Activated CD4-positive, alpha-beta memory T cell treated with anti-CD3 and anti-CD28 coated beads, Interleukin-2, amount 10 ng/mL, durations not matched to agents 7 days and 5 days (primary cell): ENCODE measurements around the gene PI4K2B. TPM values are rescaled to one million over a fixed set of nuclear protein-coding genes. Genes with fewer than 3 reads are reported as not detected.
"Not testable (repeated sequence)": the region's sequence is repeated elsewhere in the genome, so short reads cannot be mapped to it uniquely, and the experiment has no call there.

ENCODE experiments used
- CTCF ChIA-PET: fragments of 350-600 bp; sonication (Branson Sonifier 250); formaldehyde crosslinking; loops from one replicate; lab custom pipeline; 2021; ENCODE audit warnings: antibody characterized with exemption, inconsistent platforms; lab: Charles Lee
- POLR2A ChIA-PET: fragments of 350-600 bp; sonication (Branson Sonifier 250); formaldehyde crosslinking; loops from one replicate; lab custom pipeline; 2021; ENCODE audit warnings: antibody characterized with exemption; lab: Charles Lee
- DNase-seq: peaks from one replicate; pipeline ENCODE4 v3.0.0-alpha.2; 2020
- H3K27ac Mint-ChIP-seq: one replicate; pipeline ENCODE4 v1.8.0; 2021; ENCODE audit warnings: mild to moderate bottlenecking, mixed read lengths
- H3K27me3 Mint-ChIP-seq: one replicate; pipeline ENCODE4 v1.8.0; 2021; ENCODE audit warnings: mixed read lengths
- H3K36me3 Mint-ChIP-seq: one replicate; pipeline ENCODE4 v1.8.0; 2021; ENCODE audit warnings: low read depth, mixed read lengths
- H3K4me1 Mint-ChIP-seq: one replicate; pipeline ENCODE4 v1.8.0; 2021; ENCODE audit warnings: mixed read lengths
- H3K4me3 Mint-ChIP-seq: one replicate; pipeline ENCODE4 v1.8.0; 2021; ENCODE audit warnings: mild to moderate bottlenecking, mixed read lengths
- H3K9me3 Mint-ChIP-seq: one replicate; pipeline ENCODE4 v1.8.0; 2021; ENCODE audit warnings: mixed read lengths
- total RNA-seq, 2 experiments: library from RNA; stranded (reverse); gene quantifications; one replicate each; pipeline ENCODE4 v1.2.3, GENCODE V29; 2021

The PI4K2B gene
- 10 to 100 TPM; 49.2 to 49.5 TPM for total RNA-seq

DNA sequence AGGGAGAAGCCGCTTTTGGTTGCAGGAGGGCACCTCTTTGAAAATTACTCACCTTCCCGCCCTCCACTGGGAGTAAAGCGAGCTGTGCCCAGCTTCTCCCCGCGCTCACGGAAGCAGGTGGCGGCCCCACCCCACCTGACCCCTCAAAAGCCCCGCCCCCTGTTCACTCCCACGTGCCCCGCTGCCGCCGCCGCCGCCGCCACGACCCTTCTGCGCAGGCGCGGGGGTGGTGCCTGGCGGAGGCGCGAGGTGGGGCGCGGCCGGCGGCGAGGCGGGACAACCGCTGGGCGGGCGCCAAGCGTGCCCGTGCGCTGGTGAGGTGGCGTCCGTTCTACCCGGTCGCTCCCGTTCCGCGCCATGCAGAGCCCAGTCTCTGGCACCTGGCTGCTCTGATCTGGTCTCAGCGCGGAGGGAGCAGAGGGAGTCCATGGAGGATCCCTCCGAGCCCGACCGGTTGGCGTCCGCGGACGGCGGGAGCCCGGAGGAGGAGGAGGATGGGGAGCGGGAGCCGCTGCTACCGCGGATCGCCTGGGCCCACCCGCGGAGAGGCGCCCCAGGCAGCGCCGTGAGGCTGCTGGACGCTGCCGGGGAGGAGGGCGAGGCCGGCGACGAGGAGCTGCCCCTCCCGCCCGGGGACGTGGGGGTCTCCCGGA is at the start of gene PI4K2B:
PI4K2B (plus strand) TSS at position 297 of the 653 bp plus-strand sequence; CDS start at position 428, 131 bp downstream.
- H3K36me3 Mint-ChIP-seq, result peaks cover 53% of the 10 kb centered on the region
- peak within 1 kb of the TSS; percentile 97 for H3K27ac Mint-ChIP-seq
- ChIA-PET CTCF (interaction anchor here (0.8 to 6.6 kb wide), 9 partner anchors 9 to 144 kb away, joined by 3 to 70 read pairs (median 4); partner anchors contain the start of genes ANAPC4 and ZCCHC4), POLR2A (interaction anchor here (0.8 to 5.6 kb wide), 18 partner anchors 9 to 649 kb away, joined by 3 to 144 read pairs (median 5); partner anchors contain the start of genes ANAPC4, DHX15, SEPSECS and ZCCHC4)
- H3K4me1 Mint-ChIP-seq, result peaks cover 47% of the 10 kb centered on the region
- no peaks in the 10 kb centered on the region for H3K27me3 Mint-ChIP-seq
- DNase-seq, result peak; percentile 95
- peak within 1 kb of the TSS; percentile 96 for H3K4me3 Mint-ChIP-seq
- H3K9me3 Mint-ChIP-seq, result peaks cover 24% of the 10 kb centered on the region

- no peaks in the 10 kb centered on the region for H3K9me3 Mint-ChIP-seq
- ChIA-PET CTCF (no interaction called here), POLR2A (no interaction called here)
- H3K4me3 Mint-ChIP-seq, result no peak overlapping the region
- H3K4me1 Mint-ChIP-seq, result peaks cover 5% of the 10 kb centered on the region
- no peaks in the 10 kb centered on the region for H3K36me3 Mint-ChIP-seq
- no peak for DNase-seq
- no peaks in the 10 kb centered on the region for H3K27me3 Mint-ChIP-seq
- H3K27ac Mint-ChIP-seq, result no peak overlapping the region
Measured at GRCh38 chr4:25184056-25184455, 49.8 kb upstream of the PI4K2B start.

DNA sequence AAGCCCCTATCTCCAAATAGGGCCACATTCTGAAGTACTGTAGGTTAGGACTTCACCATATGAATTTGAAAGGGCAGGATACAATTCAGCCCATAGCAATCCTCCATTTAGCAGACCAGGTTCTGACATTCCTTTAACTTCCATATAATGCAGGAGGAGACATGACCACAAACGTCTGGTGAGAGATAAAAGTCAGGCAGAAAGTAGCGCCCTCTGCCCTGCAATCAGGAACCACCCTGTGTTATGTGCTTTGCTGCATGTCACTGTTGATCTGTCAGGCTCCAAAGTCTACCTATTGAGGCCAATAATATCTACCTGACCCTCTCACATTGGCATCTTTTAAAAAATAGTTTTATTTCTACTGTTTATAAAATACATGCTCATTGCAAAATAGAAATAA is 43.4 kb upstream of the PI4K2B start:
- ChIA-PET CTCF (no interaction called here), POLR2A (no interaction called here)
- no peaks in the 10 kb centered on the region for H3K36me3 Mint-ChIP-seq
- no peaks in the 10 kb centered on the region for H3K9me3 Mint-ChIP-seq
- peaks cover 5% of the 10 kb centered on the region for H3K4me1 Mint-ChIP-seq
- H3K27me3 Mint-ChIP-seq, result no peaks in the 10 kb centered on the region
- H3K4me3 Mint-ChIP-seq, result no peak overlapping the region
- no peak overlapping the region for H3K27ac Mint-ChIP-seq
- no peak for DNase-seq

GRCh38 chr4:25198713-25199112 is 35.1 kb upstream of the PI4K2B start:
- H3K4me1 Mint-ChIP-seq, result peaks cover 4% of the 10 kb centered on the region
- H3K36me3 Mint-ChIP-seq, result peaks cover 10% of the 10 kb centered on the region
- no peak for DNase-seq
- no peak overlapping the region for H3K27ac Mint-ChIP-seq
- H3K27me3 Mint-ChIP-seq, result no peaks in the 10 kb centered on the region
- POLR2A ChIA-PET, result interaction anchor here (1.2 kb wide), 1 partner anchor 37 kb away, joined by 5 read pairs; no protein-coding TSS in a partner anchor
- no peak overlapping the region for H3K4me3 Mint-ChIP-seq
- no peaks in the 10 kb centered on the region for H3K9me3 Mint-ChIP-seq
- CTCF ChIA-PET, result no interaction called here

DNA sequence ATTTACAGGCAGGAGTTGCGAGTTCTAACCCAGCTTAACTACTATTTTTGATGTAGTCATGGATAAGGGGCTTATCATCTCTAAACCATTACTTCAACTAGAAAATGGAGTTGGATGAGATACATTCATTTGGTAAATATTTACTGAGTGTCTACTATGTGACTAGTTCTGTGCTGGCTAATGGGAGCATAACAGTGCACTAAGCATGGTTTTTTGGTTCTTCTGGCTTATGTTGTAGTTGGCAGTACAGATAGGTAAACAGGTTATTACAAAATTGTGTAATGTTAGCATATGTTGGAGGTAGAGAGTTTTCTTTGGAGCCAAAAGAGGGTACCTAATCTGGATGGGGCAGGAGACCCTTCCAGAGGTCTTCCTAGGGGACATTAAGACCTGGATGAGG is 25.8 kb upstream of the PI4K2B start:
- no peaks in the 10 kb centered on the region for H3K4me1 Mint-ChIP-seq
- peaks cover 5% of the 10 kb centered on the region for H3K9me3 Mint-ChIP-seq
- H3K4me3 Mint-ChIP-seq, result no peak overlapping the region
- POLR2A ChIA-PET, result no interaction called here
- H3K36me3 Mint-ChIP-seq, result no peaks in the 10 kb centered on the region
- CTCF ChIA-PET, result no interaction called here
- no peak for DNase-seq
- peaks cover 9% of the 10 kb centered on the region for H3K27me3 Mint-ChIP-seq
- H3K27ac Mint-ChIP-seq, result no peak overlapping the region

DNA sequence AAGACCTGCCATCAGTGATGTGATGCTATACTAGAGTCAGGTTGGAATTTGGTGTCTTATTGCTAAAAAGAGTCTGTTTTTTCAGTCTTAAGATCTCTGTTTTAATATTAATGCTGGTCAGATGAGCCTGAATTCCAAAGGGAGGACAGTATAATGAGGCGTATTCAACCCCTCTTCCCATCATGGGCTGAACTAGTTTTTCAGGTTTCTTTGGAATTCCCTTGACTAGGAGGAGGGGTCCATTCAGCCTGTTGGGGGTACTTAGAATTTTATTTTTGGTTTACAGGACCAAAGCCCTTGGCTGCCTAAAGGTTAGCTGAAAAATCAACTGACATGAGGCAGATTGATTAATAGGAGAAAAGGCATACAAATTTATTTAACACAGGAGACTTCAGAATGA is 24.1 kb upstream of the PI4K2B start:
- Mint-ChIP-seq H3K27ac (no peak overlapping the region), H3K4me1 (no peaks in the 10 kb centered on the region), H3K36me3 (peaks cover 2% of the 10 kb centered on the region), H3K9me3 (peaks cover 11% of the 10 kb centered on the region), H3K27me3 (peaks cover 9% of the 10 kb centered on the region), H3K4me3 (no peak overlapping the region)
- ChIA-PET POLR2A (no interaction called here), CTCF (no interaction called here)
- no peak for DNase-seq

DNA sequence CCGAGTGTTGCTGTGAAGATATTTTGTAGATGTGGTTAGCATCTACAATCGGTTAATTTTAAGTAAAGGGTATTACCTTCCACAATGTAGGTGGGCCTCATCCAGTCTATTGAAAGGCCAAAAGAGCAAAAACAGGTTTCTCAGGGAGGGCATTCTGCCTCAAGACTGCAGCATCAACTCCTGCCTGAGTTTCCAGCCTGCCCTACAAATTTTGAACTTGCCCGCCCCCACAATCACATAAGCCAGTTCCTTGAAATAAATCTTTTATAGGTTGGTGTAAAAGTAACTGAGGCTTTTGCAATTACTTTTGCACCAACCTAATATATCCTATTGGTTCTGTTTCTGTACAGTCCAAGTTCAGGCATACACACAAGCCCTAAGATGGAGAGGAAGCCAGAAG is 22.1 kb upstream of the PI4K2B start:
- peaks cover 10% of the 10 kb centered on the region for H3K27me3 Mint-ChIP-seq
- peaks cover 16% of the 10 kb centered on the region for H3K9me3 Mint-ChIP-seq
- no peak overlapping the region for H3K4me3 Mint-ChIP-seq
- ChIA-PET POLR2A (no interaction called here), CTCF (interaction anchor here (1.1 kb wide), 1 partner anchor 67 kb away, joined by 5 read pairs; no protein-coding TSS in a partner anchor)
- no peak overlapping the region for H3K27ac Mint-ChIP-seq
- H3K4me1 Mint-ChIP-seq, result no peaks in the 10 kb centered on the region
- DNase-seq, result no peak
- H3K36me3 Mint-ChIP-seq, result peaks cover 2% of the 10 kb centered on the region

DNA sequence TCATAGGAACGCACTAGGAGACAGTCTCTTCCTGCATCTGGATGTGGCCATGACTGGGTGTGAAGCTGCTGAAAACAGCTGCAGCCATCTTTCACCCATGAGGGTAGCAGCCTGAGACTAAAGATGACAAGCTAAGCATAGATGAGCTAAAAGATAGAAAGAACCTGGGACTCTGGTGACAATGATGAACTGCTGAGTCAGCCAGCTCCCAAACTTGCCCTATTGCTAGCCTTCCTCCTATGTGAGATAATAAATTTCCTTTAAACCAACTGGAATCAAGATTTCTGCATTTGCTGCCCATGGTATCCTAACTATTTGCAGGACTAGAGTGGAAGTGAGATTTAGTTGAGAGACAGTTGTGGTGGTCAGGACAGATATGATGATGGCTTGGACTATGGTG is 21.0 kb upstream of the PI4K2B start:
- peaks cover 2% of the 10 kb centered on the region for H3K36me3 Mint-ChIP-seq
- no peak overlapping the region for H3K27ac Mint-ChIP-seq
- ChIA-PET CTCF (interaction anchor here (1.1 kb wide), 1 partner anchor 68 kb away, joined by 5 read pairs; no protein-coding TSS in a partner anchor), POLR2A (interaction anchor here (1.0 to 1.2 kb wide), 2 partner anchors 10 to 21 kb away, joined by 3 to 4 read pairs; partner anchors contain the start of gene PI4K2B)
- no peaks in the 10 kb centered on the region for H3K4me1 Mint-ChIP-seq
- peaks cover 4% of the 10 kb centered on the region for H3K27me3 Mint-ChIP-seq
- peaks cover 16% of the 10 kb centered on the region for H3K9me3 Mint-ChIP-seq
- no peak overlapping the region for H3K4me3 Mint-ChIP-seq
- DNase-seq, result no peak

- H3K27ac Mint-ChIP-seq, result no peak overlapping the region
- peaks cover 3% of the 10 kb centered on the region for H3K27me3 Mint-ChIP-seq
- peaks cover 14% of the 10 kb centered on the region for H3K9me3 Mint-ChIP-seq
- H3K4me3 Mint-ChIP-seq, result no peak overlapping the region
- CTCF ChIA-PET, result interaction anchor here (0.6 kb wide), 1 partner anchor 26 kb away, joined by 3 read pairs; no protein-coding TSS in a partner anchor
- peaks cover 4% of the 10 kb centered on the region for H3K36me3 Mint-ChIP-seq
- no peak for DNase-seq
- POLR2A ChIA-PET, result interaction anchor here (1.2 kb wide), 1 partner anchor 20 kb away, joined by 4 read pairs; the partner anchor contains the start of gene PI4K2B
- H3K4me1 Mint-ChIP-seq, result no peaks in the 10 kb centered on the region
Measured at GRCh38 chr4:25213347-25213979, 20.4 kb upstream of the PI4K2B start.

GRCh38 chr4:25214750-25215149 is 19.1 kb upstream of the PI4K2B start:
- H3K27me3 Mint-ChIP-seq, DNase-seq, POLR2A ChIA-PET, CTCF ChIA-PET, H3K36me3 Mint-ChIP-seq, H3K27ac Mint-ChIP-seq, H3K4me1 Mint-ChIP-seq, H3K4me3 Mint-ChIP-seq: not testable (repeated sequence)
- peaks cover 16% of the 10 kb centered on the region for H3K9me3 Mint-ChIP-seq

GRCh38 chr4:25215511-25215910 is 18.3 kb upstream of the PI4K2B start:
- ChIA-PET POLR2A (no interaction called here), CTCF (no interaction called here)
- H3K4me1 Mint-ChIP-seq, result no peaks in the 10 kb centered on the region
- H3K9me3 Mint-ChIP-seq, result peaks cover 16% of the 10 kb centered on the region
- H3K27ac Mint-ChIP-seq, result no peak overlapping the region
- peaks cover 3% of the 10 kb centered on the region for H3K27me3 Mint-ChIP-seq
- no peak for DNase-seq
- H3K4me3 Mint-ChIP-seq, result no peak overlapping the region
- peaks cover 7% of the 10 kb centered on the region for H3K36me3 Mint-ChIP-seq

DNA sequence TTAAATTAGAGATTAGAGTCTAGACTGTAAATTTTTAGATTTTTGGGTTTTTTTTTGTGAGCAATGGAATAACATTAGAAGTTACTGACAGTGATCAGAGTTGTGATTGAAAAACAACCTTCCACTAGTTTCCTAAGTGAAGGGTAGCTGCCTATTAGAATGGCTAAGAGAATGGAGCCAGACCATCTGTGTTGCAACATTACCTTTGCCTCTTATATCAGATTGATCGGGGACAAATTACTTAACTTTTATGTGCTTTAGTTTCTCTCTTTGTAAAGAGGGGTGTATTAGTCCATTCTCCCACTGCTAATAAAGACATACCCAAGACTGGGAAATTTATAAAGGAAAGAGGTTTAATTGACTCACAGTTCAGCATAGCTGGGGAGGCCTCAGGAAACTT is 12.5 kb upstream of the PI4K2B start:
- DNase-seq, result no peak
- Mint-ChIP-seq H3K36me3 (peaks cover 28% of the 10 kb centered on the region), H3K4me1 (no peaks in the 10 kb centered on the region), H3K27me3 (no peaks in the 10 kb centered on the region), H3K4me3 (no peak overlapping the region), H3K27ac (no peak overlapping the region), H3K9me3 (peaks cover 40% of the 10 kb centered on the region)
- ChIA-PET POLR2A (no interaction called here), CTCF (no interaction called here)

GRCh38 chr4:25223802-25224375 is 9.9 kb upstream of the PI4K2B start:
- Mint-ChIP-seq H3K9me3 (peaks cover 44% of the 10 kb centered on the region), H3K4me1 (no peaks in the 10 kb centered on the region), H3K36me3 (peaks cover 27% of the 10 kb centered on the region), H3K4me3 (no peak overlapping the region), H3K27me3 (no peaks in the 10 kb centered on the region), H3K27ac (no peak overlapping the region)
- no peak for DNase-seq
- CTCF ChIA-PET, result interaction anchor here (1.0 kb wide), 1 partner anchor 10 kb away, joined by 3 read pairs; the partner anchor contains the start of gene PI4K2B
- POLR2A ChIA-PET, result no interaction called here
